ENCODE data around the gene RNF145. TPM values are rescaled to one million over a fixed set of nuclear protein-coding genes. Genes with fewer than 3 reads are reported as not detected.

Gene RNF145
- total and polyA plus RNA-seq, 2 of the 13 experiments (the other 11 are each of a cell fraction or from before 2014, with no cell fraction given): 24.6 TPM

DNA sequence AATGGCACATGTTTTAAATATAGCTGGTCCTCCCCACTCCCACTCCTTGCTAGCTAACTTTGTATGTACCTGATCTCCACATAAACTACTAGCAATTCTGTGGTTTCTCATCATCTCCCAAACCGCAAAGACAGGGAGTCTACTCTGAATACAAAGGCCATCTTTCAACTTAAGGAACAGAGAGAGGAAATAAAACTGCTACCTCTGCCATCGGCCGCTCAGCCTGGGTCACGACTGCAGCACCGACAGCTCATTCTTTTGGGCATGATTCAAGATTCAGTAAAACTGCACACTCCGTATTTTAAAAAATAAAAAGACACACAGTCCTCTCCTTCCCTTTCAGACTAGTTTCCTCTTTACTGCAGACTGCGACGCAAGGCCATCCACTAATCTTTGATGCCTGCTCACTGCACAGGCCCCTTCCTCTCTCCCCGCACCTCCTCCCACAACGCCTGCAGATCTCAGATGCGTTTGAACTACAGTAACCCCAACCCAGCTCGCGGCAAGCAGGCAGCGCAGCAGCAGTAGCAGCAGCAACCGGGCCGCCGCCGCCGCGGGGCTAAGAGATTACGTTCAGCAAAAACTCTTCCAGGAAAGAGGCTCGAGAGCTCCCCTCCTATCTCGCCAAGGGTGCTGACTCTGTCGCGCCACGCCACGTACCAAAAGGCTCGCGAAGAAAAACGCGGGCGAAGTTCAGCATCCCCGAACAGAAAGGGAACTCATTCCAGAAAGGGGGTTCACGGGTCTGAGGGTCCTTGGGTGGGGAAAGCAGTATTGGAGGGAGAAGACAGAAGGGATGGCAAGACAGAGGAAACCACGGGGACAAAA, 1.5 kb downstream of the RNF145 start (continued):
- peak; percentile 80; the same call in 1 of the 2 replicates for TF ChIP-seq KAT7 (CRISPR knock-in tag; IDR thresholded peaks at IDR 0.05; ENCODE audit: borderline replicate concordance)
- no peak for TF ChIP-seq MAFG (CRISPR knock-in tag; IDR thresholded peaks at IDR 0.05)
- TF ChIP-seq, protein P1, sequence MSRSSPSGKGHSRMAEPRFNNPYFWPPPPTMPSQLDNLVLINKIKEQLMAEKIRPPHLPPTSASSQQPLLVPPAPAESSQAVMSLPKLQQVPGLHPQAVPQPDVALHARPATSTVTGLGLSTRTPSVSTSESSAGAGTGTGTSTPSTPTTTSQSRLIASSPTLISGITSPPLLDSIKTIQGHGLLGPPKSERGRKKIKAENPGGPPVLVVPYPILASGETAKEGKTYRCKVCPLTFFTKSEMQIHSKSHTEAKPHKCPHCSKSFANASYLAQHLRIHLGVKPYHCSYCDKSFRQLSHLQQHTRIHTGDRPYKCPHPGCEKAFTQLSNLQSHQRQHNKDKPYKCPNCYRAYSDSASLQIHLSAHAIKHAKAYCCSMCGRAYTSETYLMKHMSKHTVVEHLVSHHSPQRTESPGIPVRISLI (CRISPR knock-in tag; IDR thresholded peaks at IDR 0.05; ENCODE audit: borderline replicate concordance): no peak; the same call in 1 of the 2 replicates
- TF ChIP-seq ZNF563 (CRISPR knock-in tag; IDR thresholded peaks at IDR 0.05): 0 out of 2 replicates have a peak, but pooled peaks have one; percentile 51
- TF ChIP-seq ZNF724P (CRISPR knock-in tag; IDR thresholded peaks at IDR 0.05; ENCODE audit: borderline replicate concordance): 0 out of 2 replicates have a peak, but pooled peaks have one; percentile 28
- peak; percentile 56 for TF ChIP-seq POLR2AphosphoS5 (IDR thresholded peaks at IDR 0.05; ENCODE audit: low read depth, low read length)
- TF ChIP-seq KDM5B (CRISPR knock-in tag; IDR thresholded peaks at IDR 0.05; ENCODE audit: borderline replicate concordance): peak; percentile 33; the same call in 1 of the 2 replicates
- TF ChIP-seq ZNF709 (CRISPR knock-in tag; IDR thresholded peaks at IDR 0.05): peak; percentile 61; the same call in 1 of the 2 replicates
- TF ChIP-seq KMT2A (CRISPR knock-in tag; IDR thresholded peaks at IDR 0.05): peak; percentile 96
- 0 out of 2 replicates have a peak, but pooled peaks have one; percentile 61 for TF ChIP-seq ZNF772 (CRISPR knock-in tag; IDR thresholded peaks at IDR 0.05)
- TF ChIP-seq ZNF264 (CRISPR knock-in tag; IDR thresholded peaks at IDR 0.05): 0 out of 2 replicates have a peak, but pooled peaks have one; percentile 33
- TF ChIP-seq AHR (CRISPR knock-in tag; IDR thresholded peaks at IDR 0.05): no peak
- TF ChIP-seq SRY (CRISPR knock-in tag; IDR thresholded peaks at IDR 0.05): peak; percentile 71; the same call in 1 of the 2 replicates
- TF ChIP-seq, protein P2, sequence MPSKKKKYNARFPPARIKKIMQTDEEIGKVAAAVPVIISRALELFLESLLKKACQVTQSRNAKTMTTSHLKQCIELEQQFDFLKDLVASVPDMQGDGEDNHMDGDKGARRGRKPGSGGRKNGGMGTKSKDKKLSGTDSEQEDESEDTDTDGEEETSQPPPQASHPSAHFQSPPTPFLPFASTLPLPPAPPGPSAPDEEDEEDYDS (CRISPR knock-in tag; IDR thresholded peaks at IDR 0.05): peak; percentile 26; the same call in 1 of the 2 replicates
- TF ChIP-seq GABPB1 (CRISPR knock-in tag; IDR thresholded peaks at IDR 0.05): peak; percentile 47; the same call in 1 of the 2 replicates
- TF ChIP-seq ZNF441 (CRISPR knock-in tag; IDR thresholded peaks at IDR 0.05; ENCODE audit: borderline replicate concordance): no peak
- TF ChIP-seq, protein P3, sequence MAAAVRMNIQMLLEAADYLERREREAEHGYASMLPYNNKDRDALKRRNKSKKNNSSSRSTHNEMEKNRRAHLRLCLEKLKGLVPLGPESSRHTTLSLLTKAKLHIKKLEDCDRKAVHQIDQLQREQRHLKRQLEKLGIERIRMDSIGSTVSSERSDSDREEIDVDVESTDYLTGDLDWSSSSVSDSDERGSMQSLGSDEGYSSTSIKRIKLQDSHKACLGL (CRISPR knock-in tag; IDR thresholded peaks at IDR 0.05): 0 out of 2 replicates have a peak, but pooled peaks have one; percentile 24
- TF ChIP-seq SOX13 (IDR thresholded peaks at IDR 0.05): no peak
- TF ChIP-seq SOX13 (CRISPR knock-in tag; conservative IDR thresholded peaks at IDR 0.05 in 1 of 2, IDR thresholded peaks at IDR 0.05 in 1 of 2): peak in 1 of 2 experiments; percentile 33; a peak in 1 of 4 replicates
- peak; percentile 25; the same call in 1 of the 2 replicates for TF ChIP-seq ZNF768 (CRISPR knock-in tag; IDR thresholded peaks at IDR 0.05)
- TF ChIP-seq ASH2L (IDR thresholded peaks at IDR 0.05; ENCODE audit: insufficient read length, low read depth, low read length): peak; percentile 90
- TF ChIP-seq RXRA (CRISPR knock-in tag; IDR thresholded peaks at IDR 0.05): peak; percentile 97
- peak; percentile 82 for TF ChIP-seq ZNF501 (CRISPR knock-in tag; IDR thresholded peaks at IDR 0.05)
- TF ChIP-seq MYC (CRISPR knock-in tag; IDR thresholded peaks at IDR 0.05; ENCODE audit: borderline replicate concordance): peak; percentile 73; the same call in 1 of the 2 replicates
- TF ChIP-seq, protein P4, sequence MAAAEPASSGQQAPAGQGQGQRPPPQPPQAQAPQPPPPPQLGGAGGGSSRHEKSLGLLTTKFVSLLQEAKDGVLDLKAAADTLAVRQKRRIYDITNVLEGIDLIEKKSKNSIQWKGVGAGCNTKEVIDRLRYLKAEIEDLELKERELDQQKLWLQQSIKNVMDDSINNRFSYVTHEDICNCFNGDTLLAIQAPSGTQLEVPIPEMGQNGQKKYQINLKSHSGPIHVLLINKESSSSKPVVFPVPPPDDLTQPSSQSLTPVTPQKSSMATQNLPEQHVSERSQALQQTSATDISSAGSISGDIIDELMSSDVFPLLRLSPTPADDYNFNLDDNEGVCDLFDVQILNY (CRISPR knock-in tag; conservative IDR thresholded peaks at IDR 0.05): peak; percentile 40; the same call in 1 of the 2 replicates
- no peak for TF ChIP-seq ZNF33A (CRISPR knock-in tag; IDR thresholded peaks at IDR 0.05; ENCODE audit: borderline replicate concordance)
- no peak for TF ChIP-seq ZNF432 (CRISPR knock-in tag; IDR thresholded peaks at IDR 0.05; ENCODE audit: borderline replicate concordance)
- peak; percentile 61 for TF ChIP-seq XRCC5 (optimal IDR thresholded peaks at IDR 0.05; ENCODE audit: low read length)

All from HepG2 (cell line).